Suprapubic skin (tissue), 4 donors: ENCODE results near the gene GNGT1. TPM values are rescaled to one million over a fixed set of nuclear protein-coding genes. Genes with fewer than 3 reads are reported as not detected.
A peak's percentile ranks its signal among the peaks of the same experiment; 100 is the strongest.

Experiments used
- DNase-seq, 2 donors: peaks; one replicate each; pipeline ENCODE4 v3.0.0-alpha.2; 2019; ENCODE audit warnings: low spot score in 2 of 2
- H3K27ac ChIP-seq: fragments of 200-600 bp; sonication (generic); one replicate; pipeline ENCODE4 v1.5.1; 2019
- H3K27me3 ChIP-seq: fragments of 200-600 bp; sonication (generic); one replicate; pipeline ENCODE4 v1.5.1; 2019
- H3K36me3 ChIP-seq: fragments of 200-600 bp; sonication (generic); one replicate; pipeline ENCODE4 v1.5.1; 2019
- H3K4me1 ChIP-seq: fragments of 200-600 bp; sonication (generic); one replicate; pipeline ENCODE4 v1.5.1; 2019
- H3K4me3 ChIP-seq: fragments of 200-600 bp; sonication (generic); one replicate; pipeline ENCODE4 v1.5.1; 2019; ENCODE audit warnings: mild to moderate bottlenecking
- H3K9me3 ChIP-seq: fragments of 200-600 bp; sonication (generic); one replicate; pipeline ENCODE4 v1.5.1; 2019
- CTCF ChIP-seq, 2 donors: fragments of 200-600 bp in 1 of 2; fragments of 450-650 bp in 1 of 2; sonication (generic) in 1 of 2; IDR thresholded peaks; one replicate each; pipeline ENCODE4 v1.5.1; 2016 to 2019; ENCODE audit warnings: antibody characterized with exemption in 2 of 2, mild to moderate bottlenecking in 1 of 2, moderate library complexity in 1 of 2
- EP300 ChIP-seq: sonication (generic); formaldehyde crosslinking; IDR thresholded peaks from one replicate; pipeline ENCODE4 v1.6.1; 2017; ENCODE audit warnings: antibody characterized with exemption
- POLR2A ChIP-seq, 2 donors: fragments of 450-650 bp; IDR thresholded peaks; one replicate each; pipeline ENCODE4 v1.6.1; 2017; ENCODE audit warnings: antibody characterized with exemption in 2 of 2, mild to moderate bottlenecking in 2 of 2, moderate library complexity in 2 of 2
- POLR2AphosphoS5 ChIP-seq, 3 donors: sonication (generic); formaldehyde crosslinking; IDR thresholded peaks; one replicate each; pipeline ENCODE4 v1.6.1; 2017; ENCODE audit warnings: antibody characterized with exemption in 3 of 3
- WGBS: methylation state at CpG from one replicate; pipeline ENCODE4 v1.1.5; 2018; 5-methylcytosine and 5-hydroxymethylcytosine counted together
- total RNA-seq, 4 donors: library from RNA; depleted of rRNA; stranded (reverse); fragments of >200 nt; gene quantifications; one replicate each; pipeline ENCODE4 v1.1.0, GENCODE V29; 2016

Gene GNGT1
- total RNA-seq, 4 donors from 2014 or later, result not detected

- Histone ChIP-seq H3K27me3 (peaks cover 27% of the 10 kb centered on the region), H3K27ac (no peak within 1 kb of the TSS), H3K36me3 (no peaks in the 10 kb centered on the region), H3K4me1 (peaks cover 13% of the 10 kb centered on the region), H3K4me3 (peak within 1 kb of the TSS; percentile 54), H3K9me3 (no peaks in the 10 kb centered on the region)
- DNase-seq, result no peak
- TF ChIP-seq EP300, result no peak
- no peak for TF ChIP-seq POLR2A (IDR thresholded peaks at IDR 0.05)
- TF ChIP-seq POLR2AphosphoS5 (IDR thresholded peaks at IDR 0.05), result no peak
- no peak for TF ChIP-seq CTCF (IDR thresholded peaks at IDR 0.05)
- WGBS, result 3% methylated on average over 32 of the region's 49 CpGs
Measured at GRCh38 chr7:93890464-93891068, 15.8 kb upstream of the GNGT1 start, which contains the start of gene TFPI2. Gene TFPI2, minus strand, starts transcription at chr7:93890753. Its CDS starts 75 bp downstream, at chr7:93890678.

GRCh38 chr7:93894426-93894825 lies 11.9 kb upstream of the GNGT1 start:
- 93% methylated on average over 1 of the region's 1 CpG for WGBS
- TF ChIP-seq POLR2AphosphoS5 (IDR thresholded peaks at IDR 0.05), result no peak
- DNase-seq, result no peak
- Histone ChIP-seq H3K36me3 (no peaks in the 10 kb centered on the region), H3K27ac (no peak overlapping the region), H3K9me3 (no peaks in the 10 kb centered on the region), H3K4me3 (no peak overlapping the region), H3K27me3 (peaks cover 27% of the 10 kb centered on the region), H3K4me1 (peaks cover 13% of the 10 kb centered on the region)

- no peak overlapping the region for H3K4me3 ChIP-seq
- no peak for TF ChIP-seq CTCF (IDR thresholded peaks at IDR 0.05)
- no peak for TF ChIP-seq POLR2AphosphoS5 (IDR thresholded peaks at IDR 0.05)
- TF ChIP-seq EP300, result no peak
- no peak for TF ChIP-seq POLR2A (IDR thresholded peaks at IDR 0.05)
- no peaks in the 10 kb centered on the region for H3K9me3 ChIP-seq
- peaks cover 8% of the 10 kb centered on the region for H3K4me1 ChIP-seq
- no peaks in the 10 kb centered on the region for H3K36me3 ChIP-seq
- no peak overlapping the region for H3K27ac ChIP-seq
- DNase-seq, result no peak
- peaks cover 23% of the 10 kb centered on the region for H3K27me3 ChIP-seq
- 56% methylated on average over 3 of the region's 3 CpGs for WGBS
Measured at GRCh38 chr7:93894966-93895640, 11.3 kb upstream of the GNGT1 start.

GRCh38 chr7:93895859-93896600 lies 10.3 kb upstream of the GNGT1 start:
- Histone ChIP-seq H3K27me3 (peaks cover 13% of the 10 kb centered on the region), H3K27ac (no peak overlapping the region), H3K4me1 (no peaks in the 10 kb centered on the region), H3K4me3 (no peak overlapping the region), H3K9me3 (no peaks in the 10 kb centered on the region), H3K36me3 (no peaks in the 10 kb centered on the region)
- no peak for DNase-seq
- TF ChIP-seq CTCF (IDR thresholded peaks at IDR 0.05) (no peak), POLR2A (IDR thresholded peaks at IDR 0.05) (no peak), EP300 (no peak), POLR2AphosphoS5 (IDR thresholded peaks at IDR 0.05) (no peak)
- 82% methylated on average over 4 of the region's 4 CpGs for WGBS

- H3K27ac ChIP-seq, result no peak overlapping the region
- H3K4me1 ChIP-seq, result no peaks in the 10 kb centered on the region
- no peak for TF ChIP-seq POLR2AphosphoS5 (IDR thresholded peaks at IDR 0.05)
- peaks cover 4% of the 10 kb centered on the region for H3K27me3 ChIP-seq
- no peak for DNase-seq
- H3K9me3 ChIP-seq, result no peaks in the 10 kb centered on the region
- no peaks in the 10 kb centered on the region for H3K36me3 ChIP-seq
- 58% methylated on average over 2 of the region's 2 CpGs for WGBS
- H3K4me3 ChIP-seq, result no peak overlapping the region
Measured at GRCh38 chr7:93897680-93898079, 8.7 kb upstream of the GNGT1 start.
